Activated CD8-positive, alpha-beta memory T cell treated with anti-CD3 and anti-CD28 coated beads, Interleukin-2, amount 50 U/mL, for 1 hour (primary cell): ENCODE results near the gene CDR2L.
"Not testable (repeated sequence)": the region's sequence is repeated elsewhere in the genome, so short reads cannot be mapped to it uniquely, and the experiment has no call there.

Experiments
- DNase-seq: peaks from one replicate; pipeline ENCODE4 v3.0.0-alpha.2; 2020; ENCODE audit errors: extremely low read depth

Gene CDR2L

DNA sequence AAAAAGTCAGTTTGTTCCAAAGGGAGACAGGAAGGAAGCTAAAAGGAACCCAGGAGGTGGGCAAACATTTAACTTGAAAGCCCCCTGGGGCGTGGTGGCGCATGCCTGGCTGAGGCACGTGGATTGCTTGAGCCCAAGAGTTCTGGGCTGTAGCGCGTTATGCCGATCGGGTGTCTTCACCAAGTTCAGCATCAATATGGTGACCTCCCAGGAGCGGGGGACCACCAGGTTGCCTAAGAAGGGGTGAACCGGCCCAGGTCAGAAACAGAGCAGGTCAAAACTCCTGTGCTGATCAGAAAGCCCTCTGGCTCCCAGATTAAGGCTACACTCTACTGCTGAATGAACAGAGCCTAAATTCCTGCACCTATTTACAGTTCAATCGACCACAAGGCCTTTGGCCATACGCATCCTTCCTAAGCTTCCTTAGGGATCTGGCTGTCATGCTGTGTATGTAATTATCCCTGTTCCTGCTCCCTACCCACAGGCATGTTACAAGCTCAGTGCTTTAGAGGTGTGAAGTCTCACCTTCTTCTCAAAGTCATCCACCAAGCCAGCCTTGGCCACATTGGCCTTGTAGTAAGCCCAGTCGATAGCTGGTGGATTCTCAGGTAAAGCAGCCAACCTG lies 54.3 kb downstream of the CDR2L start:
- no peak for DNase-seq

DNA sequence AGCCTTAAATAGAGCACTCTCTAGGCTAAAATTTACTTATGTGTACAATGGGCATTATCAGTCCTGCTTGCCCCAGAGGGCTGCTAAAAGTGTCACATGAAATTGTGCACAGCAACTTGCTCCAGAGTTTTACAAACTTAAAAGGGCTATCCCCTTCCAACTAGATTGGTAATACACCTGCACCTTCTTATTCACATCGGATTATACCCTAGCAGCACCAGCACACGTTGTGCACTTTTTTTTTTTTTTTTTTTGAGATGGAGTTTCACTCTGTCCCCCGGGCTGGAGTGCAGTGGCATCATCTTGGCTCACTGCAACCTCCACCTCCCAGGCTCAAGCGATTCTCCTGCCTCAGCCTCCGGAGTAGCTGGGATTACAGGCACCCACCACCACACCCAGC lies 56.4 kb downstream of the CDR2L start:
- not testable (repeated sequence) for DNase-seq

DNA sequence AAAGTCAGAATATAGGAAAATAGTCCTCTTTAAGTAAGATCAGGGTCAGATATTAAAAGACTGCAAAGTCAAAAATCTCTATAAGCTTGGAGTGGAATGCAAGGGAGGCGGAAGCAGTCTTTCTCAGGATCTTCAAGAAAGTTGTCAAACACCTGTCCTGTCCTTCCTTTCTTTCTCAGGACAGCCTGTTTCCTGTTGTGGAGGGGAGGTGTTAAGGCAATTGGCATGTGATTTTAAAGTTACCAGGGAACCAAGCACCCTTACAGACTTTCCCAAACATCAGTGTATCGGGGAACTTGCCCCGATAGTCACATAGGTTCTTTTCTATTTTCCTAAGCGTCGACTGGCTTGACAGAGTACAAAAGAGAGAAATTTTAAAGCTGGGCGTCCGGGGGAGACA lies 57.3 kb downstream of the CDR2L start:
- no peak for DNase-seq

DNA sequence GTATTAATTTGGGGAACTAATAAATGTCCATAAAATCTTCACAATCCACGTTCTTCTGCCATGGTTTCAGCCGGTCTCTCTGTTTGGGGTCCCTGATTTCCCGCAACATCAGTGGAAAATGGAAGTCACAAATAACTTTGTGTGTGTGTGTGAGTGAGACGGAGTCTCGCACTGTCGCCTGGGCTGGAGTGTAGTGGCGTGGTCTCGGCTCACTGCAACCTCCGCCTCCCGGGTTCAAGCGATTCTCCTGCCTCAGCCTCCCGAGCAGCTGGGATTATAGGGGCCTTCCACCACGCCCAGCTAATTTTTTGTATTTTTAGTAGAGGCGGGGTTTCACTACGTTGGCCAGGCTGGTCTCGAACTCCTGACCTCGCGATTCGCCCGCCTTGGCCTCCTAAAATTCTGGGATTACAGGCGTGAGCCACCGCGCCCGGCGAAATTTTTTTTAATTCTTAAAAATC lies 58.5 kb downstream of the CDR2L start:
- not testable (repeated sequence) for DNase-seq

DNA sequence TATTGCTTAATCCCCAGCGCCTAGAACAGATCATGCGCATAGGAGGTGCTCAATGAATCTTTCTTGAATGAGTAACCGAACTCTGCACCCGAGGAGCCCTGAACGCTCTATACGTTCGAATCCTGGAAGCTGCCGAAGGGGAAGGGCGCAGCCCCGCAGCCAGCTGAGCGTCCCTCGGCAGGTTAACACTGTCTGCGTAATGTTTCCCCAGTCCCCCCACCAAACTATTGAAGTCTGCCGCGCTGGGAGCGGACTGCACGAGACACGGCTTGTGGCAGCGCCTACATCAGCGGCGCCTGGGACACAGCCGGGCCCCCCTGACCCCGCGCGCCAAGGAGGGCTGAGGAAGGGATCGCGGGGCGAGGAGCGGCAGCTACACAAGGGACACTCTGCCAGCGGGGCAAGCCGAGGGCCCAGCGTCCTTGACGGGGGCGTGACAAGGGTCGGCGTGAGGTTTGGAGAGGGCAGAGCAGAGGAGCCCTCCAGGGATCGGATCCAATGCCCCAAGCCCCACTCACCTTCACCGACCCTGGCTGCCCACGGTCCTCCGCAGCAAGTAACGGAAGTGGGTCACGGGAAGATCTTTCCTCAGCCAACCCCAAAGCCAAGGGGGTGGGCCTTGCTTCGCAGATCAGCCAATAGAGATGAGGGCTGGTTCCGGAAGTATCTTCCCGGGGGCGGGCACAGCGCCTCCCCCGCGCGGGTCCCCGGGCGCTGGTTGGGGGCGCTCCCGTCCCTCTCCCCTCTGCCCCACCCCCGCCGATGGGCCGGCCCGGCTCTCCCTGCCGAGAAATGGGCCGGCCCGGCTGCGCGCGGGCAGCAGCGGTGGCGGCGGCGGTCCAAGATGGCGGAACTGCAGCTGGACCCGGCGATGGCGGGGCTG lies 59.2 kb downstream of the CDR2L start, which contains the start of the genes ATP5PD and KCTD2:
Gene ATP5PD (minus strand): TSS at position 563 of the 883 bp plus-strand sequence. CDS start 4,319 bp downstream, outside the sequence.
Gene KCTD2 (plus strand): TSS at position 819 of the 883 bp plus-strand sequence. CDS start 26 bp downstream, at position 845.
- peak; percentile 84 for DNase-seq

DNA sequence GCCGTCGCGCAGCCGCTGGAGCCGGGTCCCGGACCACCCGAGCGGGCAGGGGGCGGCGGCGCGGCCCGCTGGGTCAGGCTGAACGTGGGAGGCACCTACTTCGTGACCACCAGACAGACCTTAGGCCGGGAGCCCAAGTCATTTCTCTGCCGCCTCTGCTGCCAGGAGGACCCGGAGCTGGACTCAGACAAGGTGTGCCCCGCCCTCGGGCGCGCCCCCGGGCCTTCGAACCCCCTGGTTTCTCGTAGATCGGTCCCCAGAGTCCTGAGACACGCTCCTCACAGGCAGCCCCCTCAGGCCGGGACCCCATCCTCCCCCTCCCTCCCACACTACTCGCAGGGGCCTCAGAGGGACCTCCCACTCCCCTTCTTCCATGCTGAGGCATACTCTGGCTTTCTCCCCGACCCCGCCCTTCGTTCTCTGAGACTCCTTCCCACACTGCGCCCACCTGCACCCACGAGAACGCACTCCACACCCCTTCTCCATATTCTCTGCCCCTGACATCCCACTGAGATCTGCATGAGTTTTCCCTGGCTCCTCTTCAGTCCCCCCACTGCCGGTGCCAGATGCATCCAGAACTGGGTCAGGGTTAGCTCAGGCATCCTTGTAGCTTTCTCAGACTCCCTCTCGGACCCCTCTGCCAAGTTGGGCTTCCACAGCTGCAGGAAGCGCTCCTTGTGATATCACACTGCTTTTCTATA lies 60.1 kb downstream of the CDR2L start:
- DNase-seq, result no peak

DNA sequence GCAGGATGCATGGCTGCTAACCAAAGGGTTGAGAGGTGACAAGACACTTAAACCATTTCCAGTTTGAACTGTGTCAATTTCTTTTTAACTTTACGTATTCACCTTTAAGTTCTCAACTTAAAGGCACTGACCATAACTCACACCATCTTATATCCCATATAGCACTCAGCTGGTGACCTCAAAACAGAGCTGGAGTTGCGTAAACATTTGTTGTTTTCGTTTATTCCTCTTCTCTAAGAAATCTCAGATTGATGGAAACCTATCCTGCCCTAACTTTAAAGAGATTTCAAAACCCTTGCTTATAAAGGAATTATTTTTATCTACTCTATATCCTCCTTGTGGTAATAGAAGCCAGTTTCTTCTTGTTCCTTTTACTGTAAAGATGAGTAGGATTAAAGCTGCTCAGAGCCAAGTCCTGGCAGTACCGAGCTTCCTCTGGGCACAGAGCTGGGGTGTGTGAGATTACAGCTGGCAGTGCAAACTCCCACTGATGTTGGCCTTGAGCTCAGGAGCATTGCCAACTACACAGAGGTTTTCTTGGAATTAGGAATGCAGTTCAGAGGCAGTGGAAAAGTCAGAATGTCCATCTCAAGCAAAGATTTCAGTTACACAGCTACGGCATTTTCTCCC lies 60.9 kb downstream of the CDR2L start:
- DNase-seq, result no peak

DNA sequence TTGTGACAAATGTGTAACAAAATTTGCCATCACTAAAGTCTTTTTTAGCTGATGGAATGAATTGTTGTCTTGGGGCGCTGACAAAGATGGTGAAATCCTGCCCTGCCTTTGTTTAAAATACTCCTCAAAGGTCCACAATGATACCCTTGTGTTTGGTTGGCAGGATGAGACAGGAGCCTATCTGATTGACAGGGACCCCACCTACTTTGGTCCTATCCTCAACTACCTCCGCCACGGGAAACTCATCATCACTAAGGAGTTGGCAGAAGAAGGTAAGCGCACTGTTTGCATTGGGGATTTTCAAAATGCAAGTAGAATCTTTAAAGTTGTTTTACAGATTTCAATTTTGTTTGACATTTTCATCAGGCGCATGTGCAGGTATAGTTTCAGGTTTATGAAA lies 61.6 kb downstream of the CDR2L start:
- no peak for DNase-seq

DNA sequence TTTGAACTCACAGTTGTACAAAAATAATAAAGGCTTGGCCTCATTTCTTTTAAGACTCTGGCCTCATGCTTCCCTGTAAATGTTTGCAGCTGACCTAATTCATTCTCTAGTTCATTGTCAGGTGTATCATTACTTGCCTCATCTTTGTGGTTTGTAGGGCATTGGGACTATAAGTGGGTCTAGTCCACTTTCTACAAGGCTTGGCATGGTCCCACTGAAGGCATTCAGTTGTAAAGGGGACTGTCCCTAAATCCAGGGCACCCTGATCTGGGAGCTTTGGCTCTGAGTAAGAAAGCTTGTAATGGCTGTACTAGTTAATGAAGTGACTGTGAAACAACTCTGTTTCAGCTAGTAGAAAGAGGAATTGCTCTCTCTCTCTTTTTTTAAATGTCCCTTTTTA lies 62.3 kb downstream of the CDR2L start:
- DNase-seq, result no peak

DNA sequence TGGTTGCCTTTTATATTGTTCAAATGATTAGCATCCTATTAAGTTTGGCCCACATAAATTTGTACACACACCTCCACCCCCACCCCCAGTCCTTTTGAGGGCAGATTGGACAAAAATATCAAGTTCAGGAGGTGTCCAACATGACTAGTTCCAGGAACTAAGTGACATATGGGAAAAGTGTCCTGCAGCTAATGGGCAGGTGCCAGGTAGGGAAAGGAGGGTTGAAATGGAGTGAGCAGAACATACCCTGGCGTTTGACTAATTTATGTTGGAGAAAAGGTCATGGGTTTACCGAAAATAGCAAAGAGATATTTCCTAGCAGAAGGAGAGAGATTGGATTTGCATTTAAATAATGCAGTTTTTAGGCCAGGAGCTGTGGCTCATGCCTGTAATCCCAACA lies 64.5 kb downstream of the CDR2L start:
- no peak for DNase-seq
